Panc1 (cell line): ENCODE data around the gene ZFHX3. TPM values are rescaled to one million over a fixed set of nuclear protein-coding genes. Genes with fewer than 3 reads are reported as not detected.

Experiments used
- ATAC-seq: fragments of 200-7000 bp; cut with Tn5 transposase; 2 replicates; pipeline ENCODE4 v1.9.1; 2020; ENCODE audit warnings: mild to moderate bottlenecking, moderate library complexity
- BruUV-seq: library from RNA; stranded (reverse); fragments of 400-500 nt; replicated peaks from 2 replicates; lab custom pipeline; 2021; lab: Mats Ljungman, UMichigan
- CTCF ChIA-PET: fragments of 300-600 bp; sonication (Branson Sonifier 250); formaldehyde crosslinking; loops from one replicate; lab custom pipeline; 2022; ENCODE audit warnings: antibody characterized with exemption; lab: Charles Lee
- POLR2A ChIA-PET: fragments of 300-600 bp; sonication (Branson Sonifier 250); formaldehyde crosslinking; loops from one replicate; lab custom pipeline; 2022; ENCODE audit warnings: antibody characterized with exemption; lab: Charles Lee
- DNase-seq: peaks from one replicate; pipeline ENCODE4 v3.0.0-alpha.2; 2010; ENCODE audit warnings: low read depth, low spot score
- H3K27ac ChIP-seq: 2 replicates; pipeline ENCODE4 v1.5.1; 2011; ENCODE audit warnings: mild to moderate bottlenecking, low read length, inconsistent platforms
- H3K27me3 ChIP-seq: fragments of 200-500 bp; sonication (Bioruptor generic); 2 replicates; pipeline ENCODE4 v1.6.0; 2014; ENCODE audit warnings: low read length, inconsistent platforms; ENCODE audit not compliant: control insufficient read depth, insufficient read depth
- H3K36me3 ChIP-seq: fragments of 200-500 bp; sonication (Bioruptor generic); 2 replicates; pipeline ENCODE4 v1.5.1; 2014; ENCODE audit warnings: inconsistent platforms, mild to moderate bottlenecking, low read length, moderate library complexity; ENCODE audit not compliant: control insufficient read depth, insufficient read depth
- H3K4me1 ChIP-seq: 2 replicates; pipeline ENCODE4 v1.5.1; 2011; ENCODE audit warnings: inconsistent platforms, mild to moderate bottlenecking, low read length, moderate library complexity; ENCODE audit not compliant: control insufficient read depth, insufficient read depth
- H3K4me3 ChIP-seq, 2 experiments: 2 replicates each; pipeline ENCODE4 v1.5.1; 2011 to 2012; ENCODE audit warnings: low read depth in 2 of 2, low read length in 2 of 2, mild to moderate bottlenecking in 2 of 2, inconsistent platforms in 1 of 2, moderate library complexity in 1 of 2
- H3K9me3 ChIP-seq: fragments of 200-500 bp; sonication (Bioruptor generic); 2 replicates; pipeline ENCODE4 v1.5.1; 2014; ENCODE audit warnings: low read depth, mild to moderate bottlenecking, inconsistent platforms, low read length, moderate library complexity; ENCODE audit not compliant: control insufficient read depth, insufficient read depth
- POLR2AphosphoS5 ChIP-seq: IDR thresholded peaks from 2 replicates; pipeline ENCODE4 v1.6.1; 2012; ENCODE audit warnings: mild to moderate bottlenecking, low read depth, low read length, moderate library complexity
- SIN3A ChIP-seq: IDR thresholded peaks from 2 replicates; pipeline ENCODE4 v1.6.1; 2012; ENCODE audit warnings: low read depth, mild to moderate bottlenecking, low read length, moderate library complexity, borderline replicate concordance; ENCODE audit not compliant: insufficient read depth
- TCF7L2 ChIP-seq: IDR thresholded peaks from 2 replicates; pipeline ENCODE4 v1.6.1; 2011; ENCODE audit warnings: mild to moderate bottlenecking, low read depth, low read length, inconsistent platforms
- in situ Hi-C: cut with HindIII; loops from 2 replicates; pipeline ENCODE4 v1.10.0; 2016; ENCODE audit warnings: low sequenced_read_pairs, low pct_unique_long_range_greater_than_20kb
- intact Hi-C: fragments of 100-400 bp; cut with micrococcal nuclease; formaldehyde crosslinking; loops from one replicate; pipeline ENCODE4 v1.10.0; 2022; ENCODE audit not compliant: unreplicated experiment
- total RNA-seq: library from RNA; stranded (reverse); gene quantifications from one replicate; pipeline ENCODE4 v1.2.1, GENCODE V29; 2021; ENCODE audit not compliant: unreplicated experiment
- TF ChIP-seq, protein P1 (sequence below), 2 experiments: IDR thresholded peaks; 2 replicates each; pipeline ENCODE4 v1.6.1; 2011 to 2012; ENCODE audit warnings: low read depth in 2 of 2, control low read depth in 1 of 2, low read length in 1 of 2, mild to moderate bottlenecking in 1 of 2, moderate library complexity in 1 of 2; ENCODE audit not compliant: insufficient read depth in 1 of 2
- TF ChIP-seq, protein P2 (sequence below): fragments of 450-650 bp; IDR thresholded peaks from 2 replicates; pipeline ENCODE4 v1.5.1; 2017; ENCODE audit warnings: mild to moderate bottlenecking

Gene ZFHX3
- total RNA-seq, 1 experiment from 2014 or later: 7.1 TPM

DNA sequence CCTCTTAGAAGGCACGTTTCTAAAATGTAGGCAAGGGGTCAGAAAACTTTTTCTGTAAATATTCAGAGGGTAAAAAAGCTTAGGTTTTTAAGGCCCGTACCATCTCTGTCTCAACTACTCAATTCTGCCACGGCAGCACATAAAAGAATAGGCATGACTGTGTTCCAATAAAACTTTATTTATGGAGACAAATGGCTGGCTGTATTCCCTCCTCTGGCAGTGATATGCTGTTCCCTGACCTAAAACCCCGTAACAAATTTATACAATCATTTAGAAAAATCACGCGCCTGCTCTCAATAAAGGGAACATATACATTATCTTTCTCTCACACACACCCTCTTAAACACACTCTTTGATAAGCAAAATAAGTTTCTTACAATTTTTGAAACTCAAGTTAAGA is 138.7 kb downstream of the ZFHX3 start:
- CTCF ChIA-PET: no interaction called here
- Histone ChIP-seq H3K27me3 (no peaks in the 10 kb centered on the region), H3K4me3 (no peak overlapping the region), H3K27ac (no peak overlapping the region), H3K4me1 (no peaks in the 10 kb centered on the region), H3K36me3 (no peaks in the 10 kb centered on the region), H3K9me3 (no peaks in the 10 kb centered on the region)
- POLR2A ChIA-PET: no interaction called here
- ATAC-seq (no peak), DNase-seq (no peak)
- in situ Hi-C loops (no loop called here), intact Hi-C loops (no loop called here)
- BruUV-seq: no TSS peak
- TF ChIP-seq, protein P1, sequence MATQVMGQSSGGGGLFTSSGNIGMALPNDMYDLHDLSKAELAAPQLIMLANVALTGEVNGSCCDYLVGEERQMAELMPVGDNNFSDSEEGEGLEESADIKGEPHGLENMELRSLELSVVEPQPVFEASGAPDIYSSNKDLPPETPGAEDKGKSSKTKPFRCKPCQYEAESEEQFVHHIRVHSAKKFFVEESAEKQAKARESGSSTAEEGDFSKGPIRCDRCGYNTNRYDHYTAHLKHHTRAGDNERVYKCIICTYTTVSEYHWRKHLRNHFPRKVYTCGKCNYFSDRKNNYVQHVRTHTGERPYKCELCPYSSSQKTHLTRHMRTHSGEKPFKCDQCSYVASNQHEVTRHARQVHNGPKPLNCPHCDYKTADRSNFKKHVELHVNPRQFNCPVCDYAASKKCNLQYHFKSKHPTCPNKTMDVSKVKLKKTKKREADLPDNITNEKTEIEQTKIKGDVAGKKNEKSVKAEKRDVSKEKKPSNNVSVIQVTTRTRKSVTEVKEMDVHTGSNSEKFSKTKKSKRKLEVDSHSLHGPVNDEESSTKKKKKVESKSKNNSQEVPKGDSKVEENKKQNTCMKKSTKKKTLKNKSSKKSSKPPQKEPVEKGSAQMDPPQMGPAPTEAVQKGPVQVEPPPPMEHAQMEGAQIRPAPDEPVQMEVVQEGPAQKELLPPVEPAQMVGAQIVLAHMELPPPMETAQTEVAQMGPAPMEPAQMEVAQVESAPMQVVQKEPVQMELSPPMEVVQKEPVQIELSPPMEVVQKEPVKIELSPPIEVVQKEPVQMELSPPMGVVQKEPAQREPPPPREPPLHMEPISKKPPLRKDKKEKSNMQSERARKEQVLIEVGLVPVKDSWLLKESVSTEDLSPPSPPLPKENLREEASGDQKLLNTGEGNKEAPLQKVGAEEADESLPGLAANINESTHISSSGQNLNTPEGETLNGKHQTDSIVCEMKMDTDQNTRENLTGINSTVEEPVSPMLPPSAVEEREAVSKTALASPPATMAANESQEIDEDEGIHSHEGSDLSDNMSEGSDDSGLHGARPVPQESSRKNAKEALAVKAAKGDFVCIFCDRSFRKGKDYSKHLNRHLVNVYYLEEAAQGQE (IDR thresholded peaks at IDR 0.05; ENCODE audit: insufficient read depth in 1 of 2, low read depth in 2 of 2, low read length in 1 of 2): no peak
- no peak for TF ChIP-seq POLR2AphosphoS5
- TF ChIP-seq SIN3A: no peak
- no peak for TF ChIP-seq TCF7L2
- TF ChIP-seq, protein P2, sequence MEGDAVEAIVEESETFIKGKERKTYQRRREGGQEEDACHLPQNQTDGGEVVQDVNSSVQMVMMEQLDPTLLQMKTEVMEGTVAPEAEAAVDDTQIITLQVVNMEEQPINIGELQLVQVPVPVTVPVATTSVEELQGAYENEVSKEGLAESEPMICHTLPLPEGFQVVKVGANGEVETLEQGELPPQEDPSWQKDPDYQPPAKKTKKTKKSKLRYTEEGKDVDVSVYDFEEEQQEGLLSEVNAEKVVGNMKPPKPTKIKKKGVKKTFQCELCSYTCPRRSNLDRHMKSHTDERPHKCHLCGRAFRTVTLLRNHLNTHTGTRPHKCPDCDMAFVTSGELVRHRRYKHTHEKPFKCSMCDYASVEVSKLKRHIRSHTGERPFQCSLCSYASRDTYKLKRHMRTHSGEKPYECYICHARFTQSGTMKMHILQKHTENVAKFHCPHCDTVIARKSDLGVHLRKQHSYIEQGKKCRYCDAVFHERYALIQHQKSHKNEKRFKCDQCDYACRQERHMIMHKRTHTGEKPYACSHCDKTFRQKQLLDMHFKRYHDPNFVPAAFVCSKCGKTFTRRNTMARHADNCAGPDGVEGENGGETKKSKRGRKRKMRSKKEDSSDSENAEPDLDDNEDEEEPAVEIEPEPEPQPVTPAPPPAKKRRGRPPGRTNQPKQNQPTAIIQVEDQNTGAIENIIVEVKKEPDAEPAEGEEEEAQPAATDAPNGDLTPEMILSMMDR: no peak

GRCh38 chr16:72908362-72909167 is 139.4 kb downstream of the ZFHX3 start:
- no peak overlapping the region for H3K27ac ChIP-seq
- no TSS peak for BruUV-seq
- in situ Hi-C loops (no loop called here), intact Hi-C loops (no loop called here)
- no peaks in the 10 kb centered on the region for H3K9me3 ChIP-seq
- DNase-seq (no peak), ATAC-seq (no peak)
- TF ChIP-seq, protein P2: no peak
- TF ChIP-seq SIN3A (no peak), TCF7L2 (no peak), POLR2AphosphoS5 (no peak)
- TF ChIP-seq, protein P1 (IDR thresholded peaks at IDR 0.05; ENCODE audit: insufficient read depth in 1 of 2, low read depth in 2 of 2, low read length in 1 of 2): no peak
- ChIA-PET POLR2A (interaction anchor here (0.5 kb wide), 1 partner anchor 16 kb away, joined by 8 read pairs; no protein-coding TSS in a partner anchor), CTCF (no interaction called here)
- H3K4me3 ChIP-seq: no peak overlapping the region
- H3K27me3 ChIP-seq: no peaks in the 10 kb centered on the region
- no peaks in the 10 kb centered on the region for H3K4me1 ChIP-seq
- H3K36me3 ChIP-seq: no peaks in the 10 kb centered on the region
